Measurements from ENCODE around the gene KBTBD2.
A peak's percentile ranks its signal among the peaks of the same experiment; 100 is the strongest.
"Not testable (repeated sequence)": the region's sequence is repeated elsewhere in the genome, so short reads cannot be mapped to it uniquely, and the experiment has no call there.

The KBTBD2 gene

GRCh38 chr7:32893207-32893524, 1.6 kb upstream of the KBTBD2 start:
- no peak for DNase-seq (ENCODE audit: low read depth, low spot score)

- DNase-seq (ENCODE audit: low read depth, low spot score) = no peak
Measured at GRCh38 chr7:32892521-32893206, 1.1 kb upstream of the KBTBD2 start.

- DNase-seq (ENCODE audit: low read depth, low spot score) = peak; percentile 96
Measured at GRCh38 chr7:32891800-32892520, 400 bp upstream of the KBTBD2 start.

GRCh38 chr7:32890793-32891042, 842 bp downstream of the KBTBD2 start:
- no peak for DNase-seq (ENCODE audit: low read depth, low spot score)

- no peak for DNase-seq (ENCODE audit: low read depth, low spot score)
Measured at GRCh38 chr7:32890010-32890792, 1.4 kb downstream of the KBTBD2 start.

- no peak for DNase-seq (ENCODE audit: low read depth, low spot score)
Measured at GRCh38 chr7:32888505-32888904, 3.1 kb downstream of the KBTBD2 start.

- no peak for DNase-seq (ENCODE audit: low read depth, low spot score)
Measured at GRCh38 chr7:32887395-32887794, 4.2 kb downstream of the KBTBD2 start.

GRCh38 chr7:32881074-32881982, 10.2 kb downstream of the KBTBD2 start:
- no peak for DNase-seq (ENCODE audit: low read depth, low spot score)

- DNase-seq (ENCODE audit: low read depth, low spot score) = no peak
Measured at GRCh38 chr7:32879460-32879859, 12.1 kb downstream of the KBTBD2 start.

GRCh38 chr7:32878023-32878422, 13.5 kb downstream of the KBTBD2 start:
- DNase-seq (ENCODE audit: low read depth, low spot score) = not testable (repeated sequence)

GRCh38 chr7:32872421-32872820, 19.1 kb downstream of the KBTBD2 start:
- no peak for DNase-seq (ENCODE audit: low read depth, low spot score)

- DNase-seq (ENCODE audit: low read depth, low spot score) = no peak
Measured at GRCh38 chr7:32871624-32872371, 19.8 kb downstream of the KBTBD2 start.

- DNase-seq (ENCODE audit: low read depth, low spot score) = no peak
Measured at GRCh38 chr7:32870298-32870697, 21.3 kb downstream of the KBTBD2 start.

- DNase-seq (ENCODE audit: low read depth, low spot score) = no peak
Measured at GRCh38 chr7:32869716-32870115, 21.8 kb downstream of the KBTBD2 start.

GRCh38 chr7:32868116-32868515, 23.4 kb downstream of the KBTBD2 start:
- DNase-seq (ENCODE audit: low read depth, low spot score) = no peak

GRCh38 chr7:32865448-32866030, 26.0 kb downstream of the KBTBD2 start:
- no peak for DNase-seq (ENCODE audit: low read depth, low spot score)

- not testable (repeated sequence) for DNase-seq (ENCODE audit: low read depth, low spot score)
Measured at GRCh38 chr7:32863872-32864271, 27.7 kb downstream of the KBTBD2 start.

GRCh38 chr7:32860090-32860489, 31.5 kb downstream of the KBTBD2 start:
- DNase-seq (ENCODE audit: low read depth, low spot score) = no peak

- no peak for DNase-seq (ENCODE audit: low read depth, low spot score)
Measured at GRCh38 chr7:32858648-32859047, 32.9 kb downstream of the KBTBD2 start.

GRCh38 chr7:32857063-32857462, 34.5 kb downstream of the KBTBD2 start:
- DNase-seq (ENCODE audit: low read depth, low spot score) = not testable (repeated sequence)

Measured in activated naive CD8-positive, alpha-beta T cell treated with anti-CD3 and anti-CD28 coated beads, Interleukin-2, amount 50 U/mL, for 16 hours (primary cell).